Measurements from ENCODE around the gene FXYD3. TPM values are rescaled to one million over a fixed set of nuclear protein-coding genes. Genes with fewer than 3 reads are reported as not detected.

The FXYD3 gene
- polyA plus RNA-seq, 1 experiment = not detected

DNA sequence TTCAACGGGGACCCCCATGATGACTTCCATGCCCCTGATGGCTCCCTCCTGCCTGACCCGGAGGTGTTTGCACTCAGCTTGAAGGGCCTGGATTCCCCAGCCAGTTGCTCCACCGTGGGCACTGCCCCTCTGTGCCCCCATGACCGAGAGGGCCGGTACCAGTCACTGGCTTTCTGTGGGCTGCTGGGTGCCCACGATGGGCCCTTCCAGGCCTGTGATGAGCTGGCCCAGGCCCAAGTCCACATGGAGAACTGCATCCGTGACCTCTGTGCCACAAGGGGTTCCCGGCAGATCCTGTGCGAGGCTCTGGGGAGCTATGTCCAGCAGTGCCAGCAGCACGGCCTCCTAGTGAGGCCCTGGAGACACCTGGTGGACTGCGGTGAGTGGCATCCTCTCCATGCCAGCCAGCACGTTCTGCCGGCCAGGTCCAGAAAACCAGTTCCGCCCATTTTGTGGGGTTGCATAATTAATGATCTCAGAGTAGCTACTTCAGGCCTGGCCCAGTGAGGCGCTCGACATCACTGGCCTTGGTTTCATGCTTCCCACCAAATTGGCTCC is 34.9 kb upstream of the FXYD3 start:
- CTCF ChIA-PET = interaction anchor here (0.9 to 3.1 kb wide), 5 partner anchors 11 to 55 kb away, joined by 3 to 10 read pairs (median 6); partner anchors contain the start of gene LGI4
- POLR2A ChIA-PET = no interaction called here
- DNase-seq (ENCODE audit: low read depth) = no peak

DNA sequence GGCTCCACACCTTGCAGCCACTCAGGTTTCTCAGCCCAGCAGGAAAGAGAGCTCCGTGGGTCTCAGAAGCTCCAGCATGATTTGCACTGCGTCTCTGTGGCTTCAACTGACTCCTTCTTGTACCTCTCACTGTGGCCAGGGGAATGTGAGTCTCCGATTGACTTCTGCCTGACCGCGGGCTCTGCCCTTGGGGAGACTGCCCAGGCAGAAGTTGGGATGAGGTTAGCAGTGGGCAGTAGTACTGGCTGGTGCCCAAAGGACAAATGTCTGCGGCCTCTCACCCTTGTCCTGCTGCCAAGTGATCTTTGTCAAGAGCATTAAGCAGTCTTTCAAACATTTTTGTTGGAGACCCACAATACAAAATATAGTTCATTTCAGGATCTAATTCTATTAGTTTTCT is 34.4 kb upstream of the FXYD3 start:
- ChIA-PET POLR2A (no interaction called here), CTCF (interaction anchor here (1.2 to 3.1 kb wide), 5 partner anchors 10 to 54 kb away, joined by 3 to 10 read pairs (median 6); partner anchors contain the start of gene LGI4)
- Histone ChIP-seq H3K27me3 (ENCODE audit: control insufficient read depth, insufficient read depth, low read length) (no peaks in the 10 kb centered on the region), H3K36me3 (ENCODE audit: control insufficient read depth, insufficient read depth, low read length) (no peaks in the 10 kb centered on the region), H3K4me3 (ENCODE audit: low read depth, low read length) (no peak overlapping the region)
- DNase-seq (ENCODE audit: low read depth) = no peak
- TF ChIP-seq, protein P1, sequence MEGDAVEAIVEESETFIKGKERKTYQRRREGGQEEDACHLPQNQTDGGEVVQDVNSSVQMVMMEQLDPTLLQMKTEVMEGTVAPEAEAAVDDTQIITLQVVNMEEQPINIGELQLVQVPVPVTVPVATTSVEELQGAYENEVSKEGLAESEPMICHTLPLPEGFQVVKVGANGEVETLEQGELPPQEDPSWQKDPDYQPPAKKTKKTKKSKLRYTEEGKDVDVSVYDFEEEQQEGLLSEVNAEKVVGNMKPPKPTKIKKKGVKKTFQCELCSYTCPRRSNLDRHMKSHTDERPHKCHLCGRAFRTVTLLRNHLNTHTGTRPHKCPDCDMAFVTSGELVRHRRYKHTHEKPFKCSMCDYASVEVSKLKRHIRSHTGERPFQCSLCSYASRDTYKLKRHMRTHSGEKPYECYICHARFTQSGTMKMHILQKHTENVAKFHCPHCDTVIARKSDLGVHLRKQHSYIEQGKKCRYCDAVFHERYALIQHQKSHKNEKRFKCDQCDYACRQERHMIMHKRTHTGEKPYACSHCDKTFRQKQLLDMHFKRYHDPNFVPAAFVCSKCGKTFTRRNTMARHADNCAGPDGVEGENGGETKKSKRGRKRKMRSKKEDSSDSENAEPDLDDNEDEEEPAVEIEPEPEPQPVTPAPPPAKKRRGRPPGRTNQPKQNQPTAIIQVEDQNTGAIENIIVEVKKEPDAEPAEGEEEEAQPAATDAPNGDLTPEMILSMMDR (IDR thresholded peaks at IDR 0.05; ENCODE audit: insufficient read depth, low read depth, low read length) = no peak

More for the DNA sequence above, 34.9 kb upstream of the FXYD3 start:
- Histone ChIP-seq H3K4me3 (ENCODE audit: low read depth, low read length) (no peak overlapping the region), H3K36me3 (ENCODE audit: control insufficient read depth, insufficient read depth, low read length) (no peaks in the 10 kb centered on the region), H3K27me3 (ENCODE audit: control insufficient read depth, insufficient read depth, low read length) (no peaks in the 10 kb centered on the region)
- TF ChIP-seq, protein P1 (IDR thresholded peaks at IDR 0.05; ENCODE audit: insufficient read depth, low read depth, low read length) = no peak

DNA sequence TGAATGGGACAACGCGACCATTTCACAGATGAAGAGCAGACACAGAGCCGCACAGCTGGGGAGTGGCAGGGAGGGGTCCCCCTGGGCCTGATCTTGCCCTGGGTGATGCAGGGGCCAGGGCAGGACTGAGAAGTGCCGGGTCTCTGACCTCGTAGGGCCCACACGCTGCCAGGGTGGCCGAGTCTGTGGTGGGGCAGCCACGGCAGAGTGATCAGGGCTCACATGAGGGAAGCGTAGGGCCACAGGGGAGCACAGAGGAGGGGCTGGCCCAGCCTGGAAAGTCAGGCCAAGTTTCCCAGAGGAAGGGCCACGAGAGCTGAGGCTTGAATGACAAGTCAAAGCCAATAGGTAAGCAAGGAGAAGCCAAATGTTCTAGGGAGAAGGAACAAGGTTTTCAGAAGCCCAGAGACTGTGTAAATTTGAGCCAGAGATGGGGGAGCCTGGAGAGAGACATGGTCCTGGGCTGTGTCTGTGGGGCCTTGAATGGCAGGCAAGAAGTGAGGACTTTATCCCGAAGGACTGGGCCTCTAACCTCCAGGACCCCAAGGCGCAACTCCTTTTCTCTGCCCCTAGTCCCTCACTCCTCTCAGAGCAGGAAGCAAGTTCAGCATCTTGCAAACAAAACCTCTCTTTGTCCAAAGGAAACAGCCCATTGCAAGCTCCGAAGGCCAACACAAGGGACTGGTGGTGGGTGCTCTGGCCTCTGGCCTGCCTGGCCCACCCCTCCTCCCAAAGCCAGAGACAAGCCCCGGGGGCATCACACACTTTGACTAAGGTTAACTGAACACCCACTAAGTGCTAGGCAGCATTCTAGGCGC is 31.7 kb upstream of the FXYD3 start:
- TF ChIP-seq, protein P1 (IDR thresholded peaks at IDR 0.05; ENCODE audit: insufficient read depth, low read depth, low read length) = no peak
- ChIA-PET POLR2A (no interaction called here), CTCF (interaction anchor here (1.0 to 5.1 kb wide), 2 partner anchors 17 to 111 kb away, joined by 4 to 43 read pairs; no protein-coding TSS in a partner anchor)
- no peak for DNase-seq (ENCODE audit: low read depth)
- no peaks in the 10 kb centered on the region for H3K36me3 ChIP-seq (ENCODE audit: control insufficient read depth, insufficient read depth, low read length)
- H3K4me3 ChIP-seq (ENCODE audit: low read depth, low read length) = no peak overlapping the region
- H3K27me3 ChIP-seq (ENCODE audit: control insufficient read depth, insufficient read depth, low read length) = no peaks in the 10 kb centered on the region

DNA sequence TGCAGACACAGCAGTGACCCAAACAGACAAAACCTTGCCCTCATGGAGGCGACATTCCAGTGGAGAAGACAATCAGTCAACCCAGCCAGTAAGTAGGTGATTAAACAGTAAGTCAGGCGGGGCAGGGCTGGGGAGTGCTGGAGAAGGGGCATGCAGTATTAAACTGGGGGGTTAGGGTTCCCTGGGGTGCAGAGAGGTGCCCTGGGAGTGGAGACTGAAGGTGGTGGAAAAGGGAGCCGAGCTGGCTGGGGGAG is 31.2 kb upstream of the FXYD3 start:
- H3K27me3 ChIP-seq (ENCODE audit: control insufficient read depth, insufficient read depth, low read length) = no peaks in the 10 kb centered on the region
- ChIA-PET CTCF (interaction anchor here (1.0 to 5.1 kb wide), 2 partner anchors 17 to 112 kb away, joined by 4 to 43 read pairs; no protein-coding TSS in a partner anchor), POLR2A (no interaction called here)
- H3K36me3 ChIP-seq (ENCODE audit: control insufficient read depth, insufficient read depth, low read length) = no peaks in the 10 kb centered on the region
- no peak for DNase-seq (ENCODE audit: low read depth)
- TF ChIP-seq, protein P1 (IDR thresholded peaks at IDR 0.05; ENCODE audit: insufficient read depth, low read depth, low read length) = no peak
- no peak overlapping the region for H3K4me3 ChIP-seq (ENCODE audit: low read depth, low read length)

DNA sequence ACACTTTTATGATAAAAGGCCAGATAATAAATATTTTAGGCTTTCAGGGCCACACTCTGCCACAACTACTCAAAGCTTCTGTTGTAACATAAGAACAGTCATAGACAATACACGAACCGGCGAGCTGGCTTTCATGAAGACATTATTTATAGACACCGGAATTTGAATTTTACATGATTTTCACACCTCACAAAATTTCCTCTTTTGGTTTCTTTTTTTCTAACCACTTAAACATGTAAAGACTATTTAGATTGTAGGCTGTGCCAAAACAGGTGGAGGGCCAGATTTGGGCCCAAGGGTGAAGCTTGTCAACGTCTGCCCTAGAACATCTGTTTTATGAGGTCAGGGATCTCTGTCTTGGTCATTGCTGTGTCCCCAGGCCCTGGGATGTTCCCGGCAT is 29.7 kb upstream of the FXYD3 start:
- ChIA-PET CTCF (interaction anchor here (0.9 to 5.1 kb wide), 6 partner anchors 19 to 113 kb away, joined by 3 to 43 read pairs (median 10); partner anchors contain the start of gene LGI4), POLR2A (no interaction called here)
- TF ChIP-seq, protein P1 (IDR thresholded peaks at IDR 0.05; ENCODE audit: insufficient read depth, low read depth, low read length) = no peak
- no peak overlapping the region for H3K4me3 ChIP-seq (ENCODE audit: low read depth, low read length)
- no peaks in the 10 kb centered on the region for H3K27me3 ChIP-seq (ENCODE audit: control insufficient read depth, insufficient read depth, low read length)
- H3K36me3 ChIP-seq (ENCODE audit: control insufficient read depth, insufficient read depth, low read length) = no peaks in the 10 kb centered on the region
- no peak for DNase-seq (ENCODE audit: low read depth)
